Measurements from ENCODE around the gene TCIRG1. TPM values are rescaled to one million over a fixed set of nuclear protein-coding genes. Genes with fewer than 3 reads are reported as not detected.

TCIRG1 gene
- total RNA-seq, 1 donor from 2014 or later: 36.2 TPM

DNA sequence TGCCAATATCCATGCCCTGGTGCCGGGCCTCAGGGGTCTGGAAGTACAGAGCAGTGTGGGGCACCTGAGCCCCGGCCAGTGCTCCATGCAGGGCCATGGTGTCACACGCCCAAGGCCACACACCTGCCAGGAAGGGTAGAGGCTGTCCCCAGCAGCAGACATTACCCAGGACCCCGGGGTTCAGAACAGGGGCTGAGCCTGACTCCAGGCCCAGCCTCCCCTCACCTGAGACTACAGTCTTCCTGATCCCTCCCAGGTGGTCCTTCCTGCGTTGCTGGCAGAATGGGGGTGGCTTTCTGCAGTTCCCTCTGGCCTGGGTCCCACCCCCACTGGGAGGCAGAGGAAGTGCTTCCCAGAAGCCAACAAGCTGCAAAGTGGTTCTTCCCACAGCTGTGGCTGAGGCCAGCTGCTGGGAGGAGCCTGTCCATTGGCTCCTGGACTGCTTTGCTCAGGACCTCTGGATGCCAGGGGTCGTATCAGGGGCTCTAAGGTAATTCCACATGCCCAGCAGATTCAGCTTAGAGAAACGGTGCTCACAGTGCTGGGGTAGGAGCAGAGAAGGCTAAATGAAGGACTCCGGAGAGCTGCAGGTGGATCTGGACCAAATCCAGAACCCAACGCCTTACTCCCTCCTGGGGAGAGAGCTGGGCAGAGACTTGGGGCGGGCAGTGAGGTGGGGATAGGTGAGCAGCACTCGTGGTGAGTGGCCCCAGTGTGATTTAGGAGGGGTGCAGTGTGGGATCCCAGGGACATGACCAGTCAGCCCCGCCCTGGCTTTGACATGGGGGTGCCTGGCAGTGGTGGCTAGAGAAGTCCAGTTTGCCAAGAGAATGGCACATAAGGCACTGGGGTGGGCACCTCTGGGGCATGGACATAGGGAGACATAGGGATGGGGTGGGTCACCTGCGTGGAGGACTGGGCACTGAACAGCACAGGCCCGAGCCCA lies 12.6 kb downstream of the TCIRG1 start:
- no peak for ATAC-seq

DNA sequence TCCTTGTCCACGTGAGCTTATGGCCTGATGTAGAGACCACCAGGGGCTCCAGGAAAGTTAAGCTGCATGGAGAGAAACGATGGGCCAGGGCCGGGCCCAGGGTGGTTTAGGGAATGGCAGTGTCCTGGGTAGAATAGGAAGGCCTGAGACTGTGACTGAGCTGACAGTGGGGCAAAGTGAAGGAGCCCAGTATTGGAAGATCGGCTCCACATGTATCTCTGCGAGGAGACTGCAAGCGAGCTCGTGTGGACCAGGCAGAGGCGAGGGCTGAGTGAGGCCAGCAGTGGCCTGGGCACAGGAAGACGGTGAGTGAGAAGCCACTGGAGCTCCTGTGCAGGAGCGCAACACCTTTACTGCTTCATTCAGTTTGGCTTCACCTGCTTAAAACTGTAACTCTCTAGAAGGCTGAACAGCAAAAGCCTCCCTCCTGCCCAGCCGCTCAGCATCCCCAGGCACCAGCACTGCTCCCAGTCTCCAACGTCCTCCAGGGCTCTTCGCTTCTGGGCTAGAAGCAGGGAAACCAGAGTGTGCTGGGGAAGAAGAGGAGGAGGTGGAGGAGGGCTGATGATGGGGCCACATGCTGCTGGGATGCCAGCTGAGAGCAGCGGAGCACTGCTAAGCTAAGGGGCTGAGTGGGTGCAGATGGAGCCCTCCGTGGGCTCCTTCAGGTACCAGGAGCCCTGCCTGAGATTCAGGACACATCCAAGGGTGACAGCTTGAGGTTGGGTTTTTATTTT lies 13.5 kb downstream of the TCIRG1 start:
- no peak for ATAC-seq

DNA sequence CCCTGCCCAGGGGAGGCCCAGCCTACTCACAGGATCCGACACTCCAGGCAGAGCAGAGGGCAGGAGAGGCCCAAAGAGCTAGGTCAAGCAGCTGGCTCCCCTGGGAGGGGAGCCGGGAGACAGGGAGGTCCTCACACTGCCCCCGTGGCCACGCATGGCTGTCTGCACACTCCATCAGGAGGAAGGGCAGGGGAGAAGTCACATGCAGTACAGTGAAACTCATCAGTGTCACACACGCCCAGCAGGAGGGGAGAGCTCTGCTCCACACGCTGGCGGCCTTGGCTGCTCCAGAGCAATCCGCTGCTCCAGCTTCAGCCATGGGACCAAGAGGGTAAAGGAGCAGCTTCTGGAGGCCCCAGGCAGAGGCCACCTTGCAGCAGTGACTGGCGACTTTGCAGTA lies 14.3 kb downstream of the TCIRG1 start:
- no peak for ATAC-seq

DNA sequence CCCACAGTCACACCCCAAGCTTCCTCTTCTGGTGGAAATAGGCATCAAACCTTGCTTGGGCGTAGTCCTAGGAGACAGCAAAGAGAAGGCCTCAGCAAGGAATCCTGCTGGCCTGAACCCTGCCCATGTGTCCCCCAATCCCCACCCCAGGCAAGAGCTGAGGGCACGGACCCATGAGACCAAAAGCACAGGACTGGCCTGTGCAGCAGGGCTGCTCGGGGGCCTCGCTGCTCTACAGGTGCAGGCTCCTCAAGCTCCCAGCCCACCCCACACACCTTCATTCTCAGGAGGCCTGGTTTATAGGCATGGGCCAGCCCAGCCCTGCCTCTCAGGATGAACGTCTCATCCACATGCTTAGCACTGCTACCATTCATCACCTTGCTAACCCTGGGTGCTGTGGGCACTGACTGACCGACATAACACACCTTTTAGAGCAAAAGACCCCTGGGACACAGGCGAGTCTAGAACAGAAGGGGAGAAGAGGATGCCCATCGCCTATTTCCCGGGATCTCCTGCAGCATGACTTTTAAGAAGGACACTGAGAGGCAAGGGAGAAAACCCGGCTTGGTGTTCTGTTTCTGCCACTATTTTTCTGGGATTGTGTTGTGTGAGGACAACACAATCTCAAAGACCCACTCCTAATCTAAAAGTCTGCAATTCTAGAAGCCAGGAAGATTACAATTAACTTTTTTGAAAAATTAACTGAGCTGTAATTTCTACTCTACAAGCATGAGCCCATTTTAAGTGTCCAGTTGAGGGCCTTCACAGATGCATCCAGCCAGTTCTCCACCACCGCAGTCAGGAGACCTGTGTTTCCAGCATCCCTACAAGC lies 15.4 kb downstream of the TCIRG1 start:
- ATAC-seq: no peak

DNA sequence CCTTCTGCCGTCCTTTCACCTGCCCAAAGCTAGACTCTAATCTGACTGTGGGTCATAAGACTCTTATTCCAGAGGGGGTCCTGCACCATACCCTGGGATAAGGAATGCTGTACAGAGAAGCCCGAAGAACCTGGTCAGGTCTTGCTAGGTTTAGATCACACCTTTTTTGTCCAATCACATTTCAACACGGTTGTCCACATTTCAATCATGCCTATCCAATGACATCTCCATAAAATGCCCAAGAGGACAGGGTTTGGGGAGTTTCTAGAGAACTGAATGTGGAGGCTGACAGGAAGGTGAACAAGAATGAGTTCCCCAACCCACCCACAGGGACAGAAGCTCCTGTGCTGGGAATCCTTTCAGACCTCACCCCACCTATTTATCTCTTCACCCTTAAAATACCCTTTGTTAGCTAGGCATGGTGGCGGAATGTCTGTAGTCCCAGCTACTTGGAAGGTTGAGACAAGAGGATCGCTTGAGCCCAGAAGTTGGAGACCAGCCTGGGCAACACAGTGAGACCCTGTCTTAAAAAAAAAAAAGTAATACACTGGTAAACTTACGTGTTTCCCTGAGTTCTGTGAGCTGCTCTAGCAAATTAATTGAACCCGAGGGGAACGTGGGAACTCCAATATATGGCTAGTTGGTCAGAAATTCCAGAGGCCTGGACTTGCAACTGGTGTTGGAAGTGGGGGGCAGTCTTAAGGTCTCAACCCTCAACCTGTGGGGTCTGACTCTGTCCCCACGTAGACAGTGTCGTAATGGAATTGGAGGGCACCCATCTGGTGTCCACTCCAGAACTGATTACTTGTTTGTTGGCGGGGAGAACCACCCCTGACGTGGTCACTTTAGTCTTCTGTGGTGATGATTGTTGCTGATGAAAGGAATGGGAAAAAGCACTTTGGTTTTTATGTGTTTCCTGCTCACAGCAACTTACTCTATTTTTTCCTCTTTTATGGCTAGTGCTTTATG lies 17.8 kb downstream of the TCIRG1 start:
- no peak for ATAC-seq

DNA sequence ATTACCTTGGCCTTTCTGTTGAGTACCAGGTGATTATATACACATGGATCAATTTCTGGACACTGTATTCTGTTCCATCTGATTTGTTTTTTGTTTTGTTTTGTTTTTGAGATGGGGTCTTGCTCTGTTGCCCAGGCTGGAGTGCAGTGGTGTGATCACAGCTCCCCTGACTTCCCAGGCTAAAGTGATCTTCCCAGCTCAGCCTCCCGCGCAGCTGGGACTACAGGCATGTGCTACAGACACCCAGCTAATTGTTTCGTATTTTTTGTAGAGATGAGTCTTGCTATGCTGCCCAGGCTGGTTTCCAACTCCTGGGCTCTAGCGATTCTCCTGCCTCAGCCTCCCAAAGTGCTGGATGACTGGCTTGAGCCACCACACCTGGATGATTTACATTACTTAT lies 19.0 kb downstream of the TCIRG1 start:
- ATAC-seq: no peak

DNA sequence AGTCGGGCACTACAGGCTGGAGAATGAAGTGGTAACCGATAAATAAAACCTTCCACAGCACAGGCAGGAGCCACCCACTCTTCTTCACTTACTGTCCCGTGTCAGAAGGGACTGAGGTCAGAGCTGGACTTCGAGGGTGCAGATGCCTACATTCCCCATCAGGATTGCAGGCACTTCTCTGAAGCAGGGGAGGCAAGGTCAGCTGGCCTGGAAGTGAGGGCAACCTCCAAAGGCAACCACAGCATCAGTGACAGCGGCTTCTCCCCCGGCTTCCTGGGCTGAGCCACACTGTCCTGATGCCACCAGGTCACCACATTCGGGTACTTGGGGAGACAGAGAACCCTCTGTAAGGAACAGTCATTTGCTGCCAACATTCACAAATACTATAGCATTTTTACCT lies 22.7 kb downstream of the TCIRG1 start:
- ATAC-seq: no peak

DNA sequence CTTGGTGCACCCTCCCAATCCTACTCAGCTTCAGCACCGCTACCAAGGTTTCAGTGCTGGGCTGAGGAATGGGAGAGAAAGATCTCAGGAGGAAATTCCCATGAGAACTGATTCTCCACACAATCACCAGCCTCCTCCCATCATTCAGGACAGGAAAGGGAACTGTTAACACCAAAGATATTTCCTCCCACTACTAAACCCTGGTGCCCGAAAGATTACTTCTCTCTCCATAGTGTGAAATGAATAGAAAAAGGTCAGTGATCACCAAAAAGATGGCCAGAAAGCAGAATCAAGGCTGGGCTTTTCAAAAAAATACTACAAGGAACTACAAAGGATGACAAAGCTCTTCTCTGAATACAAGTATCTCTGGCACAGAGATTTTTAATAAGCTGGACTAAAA lies 26.1 kb downstream of the TCIRG1 start:
- no peak for ATAC-seq

DNA sequence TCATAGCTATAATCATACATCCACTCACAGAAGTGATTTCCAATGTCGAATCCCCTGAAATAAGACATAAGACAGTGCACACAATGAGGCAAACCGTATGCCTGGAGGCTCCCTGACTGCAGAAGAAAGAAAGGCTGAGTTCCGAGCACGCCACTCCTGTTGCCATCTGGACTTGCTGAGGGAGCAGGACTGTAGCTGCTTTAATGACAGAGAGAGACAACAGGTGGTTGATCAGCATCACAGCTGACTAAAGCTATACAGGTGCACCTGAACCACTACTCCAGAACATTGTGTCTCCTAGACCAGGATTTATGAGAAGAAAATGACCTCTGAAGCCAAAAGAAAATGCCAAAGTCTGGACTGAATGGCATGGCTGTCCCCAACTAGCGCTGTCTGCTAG lies 27.0 kb downstream of the TCIRG1 start:
- no peak for ATAC-seq

DNA sequence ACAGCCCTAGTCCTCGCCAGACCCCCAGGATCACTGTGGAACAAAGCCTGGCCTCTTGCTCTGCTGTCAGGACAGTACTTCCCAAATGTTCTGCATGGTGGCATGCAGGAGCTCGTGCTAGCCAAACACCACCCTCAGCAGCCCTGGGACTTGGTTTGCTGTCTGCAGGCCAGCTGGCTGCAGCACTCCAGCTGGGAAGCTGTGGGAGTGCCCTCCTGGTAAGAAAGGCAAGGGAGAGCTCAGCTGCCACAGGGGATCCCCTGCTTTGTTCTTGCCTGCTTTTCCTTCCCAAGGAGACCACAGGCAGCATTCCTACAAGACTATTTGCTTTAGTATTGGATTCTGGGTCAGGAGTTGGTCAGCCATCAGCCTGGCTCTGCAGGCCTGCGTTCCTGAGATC lies 27.9 kb downstream of the TCIRG1 start:
- no peak for ATAC-seq

DNA sequence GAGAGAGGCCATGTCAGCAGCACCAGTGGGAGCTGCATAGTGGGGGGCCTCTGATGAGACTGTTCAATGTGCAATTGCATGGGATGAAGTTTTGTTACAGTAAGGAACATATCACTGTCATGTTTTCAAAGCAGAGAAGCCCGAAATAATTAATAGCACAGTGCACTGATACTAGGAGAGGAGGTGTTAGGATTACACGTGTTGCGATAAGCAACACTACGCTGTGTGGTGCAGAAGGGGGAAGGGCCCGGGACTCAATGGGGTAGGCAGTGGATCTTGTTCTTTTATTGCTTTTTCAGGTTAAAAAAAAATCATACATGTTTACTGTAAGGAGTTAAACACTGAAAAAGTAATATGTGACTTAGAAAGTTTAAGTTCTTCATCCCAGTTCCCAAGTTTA lies 29.2 kb downstream of the TCIRG1 start:
- ATAC-seq: no peak

DNA sequence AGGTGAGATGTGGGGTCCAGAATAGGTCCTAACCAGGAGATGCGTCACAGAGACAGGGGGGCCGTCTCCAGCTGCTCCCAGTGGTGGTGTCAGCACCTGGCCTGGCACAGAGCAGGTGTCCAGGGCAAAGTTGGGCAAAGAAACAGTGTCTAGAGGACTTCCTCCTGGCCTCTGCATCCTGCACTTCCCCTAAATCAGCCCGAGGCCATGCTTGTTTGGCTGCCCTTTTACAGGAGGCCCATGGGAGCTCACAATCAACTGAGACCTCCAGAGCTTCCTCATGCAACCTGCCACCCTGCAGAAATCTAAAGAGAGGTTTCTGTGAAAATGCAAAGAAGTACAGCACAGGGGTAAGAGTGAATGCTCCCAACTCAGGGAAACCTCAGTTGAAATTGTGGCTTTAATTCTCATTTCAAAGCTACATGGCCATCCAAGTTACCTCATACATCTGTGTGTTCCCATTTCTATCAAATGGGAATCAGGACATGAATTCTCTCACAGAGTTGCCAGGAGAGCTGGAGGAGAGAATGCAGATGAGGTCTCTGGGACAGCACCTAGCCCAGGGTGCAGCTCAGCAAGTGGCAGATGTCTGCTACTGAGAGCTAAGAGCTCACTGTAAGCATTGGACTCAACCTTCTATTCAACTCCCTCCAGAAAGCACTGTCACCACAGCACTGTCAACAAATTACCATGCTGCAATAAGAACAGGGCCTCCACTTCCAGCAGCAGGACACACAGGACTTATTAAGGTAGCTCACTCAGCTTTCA lies 32.6 kb downstream of the TCIRG1 start:
- peak; percentile 26 for ATAC-seq

DNA sequence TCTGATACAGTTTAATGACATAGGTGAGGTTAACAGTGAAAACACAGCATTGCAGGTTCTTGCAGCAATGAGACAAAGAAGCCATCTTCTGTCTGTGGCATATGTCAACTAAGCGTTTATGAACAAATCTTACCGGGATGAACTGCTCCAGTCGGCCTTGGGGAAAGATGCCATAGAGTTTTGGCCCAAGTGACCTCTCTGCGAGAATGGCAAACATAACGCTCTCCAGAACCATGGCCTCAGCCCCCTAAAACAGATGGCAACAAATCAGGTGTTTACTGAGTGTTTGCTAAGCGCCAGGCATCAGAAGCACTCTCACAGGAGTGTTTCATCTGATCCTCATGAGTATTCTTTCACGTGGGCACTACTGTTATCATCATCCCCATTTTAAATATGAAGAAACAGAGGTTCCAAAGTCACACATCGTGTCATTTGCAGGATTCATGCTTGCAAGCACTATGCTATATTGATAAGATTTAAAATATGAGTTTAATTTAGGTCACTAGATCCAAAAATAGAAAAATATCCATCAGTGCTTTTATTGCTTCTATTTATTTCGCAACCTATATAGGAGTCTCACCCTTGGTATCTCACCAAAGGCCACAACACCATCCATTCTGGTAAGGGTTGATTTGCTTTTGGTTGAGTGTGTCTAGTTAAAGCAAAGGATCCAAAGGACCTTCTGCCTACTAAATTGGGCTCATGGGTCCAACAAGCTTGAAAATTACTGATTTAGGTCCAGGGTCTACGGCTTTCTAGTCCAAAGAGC lies 35.9 kb downstream of the TCIRG1 start:
- no peak for ATAC-seq

DNA sequence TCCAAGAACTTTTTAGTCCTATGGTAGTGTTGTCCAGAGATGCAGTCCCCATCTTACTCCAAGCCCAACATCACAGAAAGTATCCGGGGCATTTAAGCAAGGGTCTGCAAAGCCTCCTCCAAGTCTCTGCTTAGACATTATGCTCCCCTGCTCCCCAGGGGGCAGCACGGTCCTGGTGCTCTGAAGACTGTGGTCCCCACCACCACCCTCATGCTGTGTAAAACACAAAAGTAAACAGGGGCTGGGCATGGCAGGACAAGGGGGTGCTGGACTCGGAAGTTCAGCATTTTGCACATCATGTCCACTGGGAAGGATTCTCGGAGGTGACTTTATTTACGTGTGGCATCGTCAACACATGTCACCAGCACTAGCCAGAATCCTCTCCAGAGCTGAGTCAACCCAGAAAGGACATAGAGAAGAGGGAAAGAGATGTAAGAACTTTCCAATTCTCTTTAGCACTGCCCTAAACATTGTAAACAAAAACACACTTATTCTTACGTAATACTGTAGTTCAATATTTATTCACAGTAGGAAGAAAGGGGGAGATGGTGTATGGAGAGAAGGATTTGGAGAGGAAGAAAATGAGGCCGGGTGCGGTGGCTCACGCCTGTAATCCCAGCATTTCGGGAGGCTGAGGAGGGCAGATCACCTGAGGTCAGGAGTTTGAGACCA lies 37.7 kb downstream of the TCIRG1 start:
- no peak for ATAC-seq

DNA sequence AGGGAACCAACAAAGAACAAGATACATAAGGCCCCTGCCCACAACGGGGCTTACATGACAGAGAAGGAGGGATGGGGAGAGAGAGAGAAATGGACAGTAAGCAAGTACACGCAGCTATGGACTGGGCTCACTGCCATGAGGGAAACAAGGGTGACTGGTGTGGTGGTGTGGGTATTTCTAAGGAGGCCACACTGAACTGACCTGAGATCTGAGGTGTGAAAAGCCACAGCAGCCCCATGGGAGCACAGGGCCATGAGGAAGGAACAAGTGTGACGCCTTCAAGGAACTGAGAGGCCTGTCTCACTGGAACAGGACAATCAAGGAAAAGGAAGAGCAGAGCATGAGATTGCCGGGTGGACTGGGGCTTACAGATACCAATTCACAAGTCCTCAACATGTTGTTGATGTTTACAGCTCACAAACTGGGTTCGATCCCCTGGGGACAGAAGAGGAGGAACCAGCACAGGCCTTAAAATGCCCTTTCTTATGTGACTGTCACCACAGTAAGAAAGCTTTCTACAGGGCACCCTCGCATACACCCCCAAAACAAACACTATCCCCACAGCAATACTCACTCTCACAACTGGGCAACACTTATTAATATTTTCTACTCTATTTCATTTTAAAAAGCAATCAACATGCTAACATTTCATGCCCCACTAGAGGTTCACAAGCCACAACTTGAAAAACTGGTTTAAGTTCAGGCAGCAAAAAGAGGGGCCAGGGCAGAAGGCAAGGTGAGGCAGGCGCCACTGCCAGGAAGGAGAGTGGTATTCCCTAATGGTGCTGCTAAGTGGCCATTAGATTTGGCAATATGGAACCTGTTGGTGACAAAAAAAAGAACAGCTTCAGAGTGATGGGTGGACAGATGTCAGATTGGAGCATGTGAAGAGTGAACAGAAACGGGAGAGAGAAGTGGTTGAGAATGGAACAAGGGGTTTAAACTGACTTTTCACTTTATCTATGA lies 39.1 kb downstream of the TCIRG1 start:
- ATAC-seq: no peak

DNA sequence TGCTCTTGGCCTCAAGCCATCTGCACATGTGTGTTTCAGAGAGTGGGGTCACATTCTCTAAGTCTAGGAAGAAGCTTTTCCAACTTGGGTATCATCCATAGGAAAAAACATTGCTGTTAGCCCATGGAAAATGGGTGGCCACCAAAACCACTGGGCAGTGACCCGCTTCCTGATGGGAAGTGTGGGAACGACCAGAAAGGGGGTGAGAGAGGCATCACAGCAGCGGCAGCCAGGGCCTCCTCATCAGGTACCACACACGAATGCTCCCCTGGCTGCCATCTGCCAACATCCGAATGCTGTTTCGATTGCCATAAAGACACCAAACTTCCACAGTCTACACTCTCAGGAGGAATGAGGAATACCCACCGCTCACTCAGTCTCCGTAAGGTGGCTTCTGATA lies 42.0 kb downstream of the TCIRG1 start:
- no peak for ATAC-seq

DNA sequence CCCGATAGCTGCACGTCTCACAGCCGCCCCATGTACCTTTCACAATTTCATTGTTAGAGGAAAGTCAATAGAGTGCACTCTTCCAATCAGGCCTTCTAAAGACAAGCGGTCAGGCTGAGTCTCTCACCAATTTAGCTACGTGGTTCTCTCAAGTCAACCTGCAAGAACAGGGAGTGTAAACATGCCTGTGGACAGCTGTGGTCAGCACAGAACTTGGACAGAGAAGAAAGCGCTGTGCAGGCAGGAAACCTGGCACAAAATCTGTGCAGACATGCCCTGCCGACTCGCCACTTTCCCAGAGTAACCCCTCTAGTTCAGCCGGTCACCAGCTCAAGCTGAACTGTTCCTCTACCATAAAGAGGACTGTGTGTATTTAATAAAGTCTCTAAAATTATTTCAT lies 42.9 kb downstream of the TCIRG1 start:
- no peak for ATAC-seq

DNA sequence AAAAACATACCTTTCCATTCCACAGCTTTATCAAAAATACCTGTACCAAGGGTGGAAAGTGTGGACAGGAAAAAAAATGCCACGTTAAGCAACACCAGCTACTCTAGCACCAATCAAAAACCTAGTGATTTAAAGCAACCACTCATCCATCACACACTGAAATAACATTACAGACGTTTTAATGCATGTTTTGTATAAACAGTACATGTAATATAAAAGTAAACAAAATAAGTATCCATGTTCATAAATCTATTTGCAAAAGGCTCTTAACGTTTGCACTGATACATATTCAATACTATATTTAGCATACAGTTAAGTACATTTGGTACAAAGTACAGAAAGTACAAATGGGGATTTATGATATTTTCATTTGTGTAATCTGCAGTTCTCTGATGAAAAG lies 43.7 kb downstream of the TCIRG1 start:
- ATAC-seq: no peak

Data from esophagus mucosa (tissue), 1 donor.